ENCODE results near the gene VPS16.

VPS16 gene

DNA sequence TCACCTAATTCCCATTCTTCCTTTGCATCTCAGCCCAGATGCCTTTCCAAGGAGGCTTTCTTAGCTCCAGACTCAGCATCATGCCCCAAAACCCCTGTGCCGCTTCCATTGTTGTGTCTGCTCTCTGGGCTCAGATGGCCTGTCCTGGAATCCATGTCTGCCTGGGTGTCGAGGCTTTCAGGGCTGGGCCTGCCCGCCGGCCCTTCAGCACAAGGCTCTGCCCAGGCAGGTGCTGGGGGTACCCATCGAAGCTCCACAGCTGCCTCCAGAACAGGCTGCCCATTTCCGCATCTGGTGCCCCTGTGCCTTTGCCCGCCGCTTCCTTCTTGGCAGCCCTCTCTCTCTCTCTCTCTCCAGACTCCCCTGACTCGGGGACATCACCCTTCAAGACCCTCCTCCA is 41.3 kb upstream of the VPS16 start:
- H3K9me3 ChIP-seq (ENCODE audit: control insufficient read depth, insufficient read depth, low read depth, low read length), result no peaks in the 10 kb centered on the region
- no peak overlapping the region for H3K4me3 ChIP-seq (ENCODE audit: low read depth, low read length)
- TF ChIP-seq, protein P1, sequence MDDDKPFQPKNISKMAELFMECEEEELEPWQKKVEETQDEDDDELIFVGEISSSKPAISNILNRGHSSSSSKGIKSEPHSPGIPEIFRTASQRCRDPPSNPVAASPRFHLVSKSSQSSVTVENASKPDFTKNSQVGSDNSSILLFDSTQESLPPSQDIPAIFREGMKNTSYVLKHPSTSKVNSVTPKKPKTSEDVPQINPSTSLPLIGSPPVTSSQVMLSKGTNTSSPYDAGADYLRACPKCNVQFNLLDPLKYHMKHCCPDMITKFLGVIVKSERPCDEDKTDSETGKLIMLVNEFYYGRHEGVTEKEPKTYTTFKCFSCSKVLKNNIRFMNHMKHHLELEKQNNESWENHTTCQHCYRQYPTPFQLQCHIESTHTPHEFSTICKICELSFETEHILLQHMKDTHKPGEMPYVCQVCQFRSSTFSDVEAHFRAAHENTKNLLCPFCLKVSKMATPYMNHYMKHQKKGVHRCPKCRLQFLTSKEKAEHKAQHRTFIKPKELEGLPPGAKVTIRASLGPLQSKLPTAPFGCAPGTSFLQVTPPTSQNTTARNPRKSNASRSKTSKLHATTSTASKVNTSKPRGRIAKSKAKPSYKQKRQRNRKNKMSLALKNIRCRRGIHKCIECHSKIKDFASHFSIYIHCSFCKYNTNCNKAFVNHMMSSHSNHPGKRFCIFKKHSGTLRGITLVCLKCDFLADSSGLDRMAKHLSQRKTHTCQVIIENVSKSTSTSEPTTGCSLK (tag by site-specific recombination; IDR thresholded peaks at IDR 0.05), result no peak
- TF ChIP-seq IKZF3 (tag by site-specific recombination; IDR thresholded peaks at IDR 0.05), result no peak
- 0 out of 2 replicates have a peak, but pooled peaks cover 3% of the 10 kb centered on the region for H3K4me1 ChIP-seq (ENCODE audit: control insufficient read depth, insufficient read depth, low read length)
- CTCF ChIA-PET, result interaction anchor here (0.6 to 1.2 kb wide), 2 partner anchors 46 to 1597 kb away, joined by 3 read pairs; no protein-coding TSS in a partner anchor
- POLR2A ChIA-PET, result no interaction called here
- no peak overlapping the region for H3K27ac ChIP-seq (ENCODE audit: extremely low read depth, low read depth, low read length)
- peaks cover 0 to 17% of the 10 kb centered on the region in 2 experiments; a peak in 1 of 3 replicates for H3K36me3 ChIP-seq (ENCODE audit: control insufficient read depth in 2 of 2, insufficient read depth in 1 of 2, low read length in 2 of 2)

DNA sequence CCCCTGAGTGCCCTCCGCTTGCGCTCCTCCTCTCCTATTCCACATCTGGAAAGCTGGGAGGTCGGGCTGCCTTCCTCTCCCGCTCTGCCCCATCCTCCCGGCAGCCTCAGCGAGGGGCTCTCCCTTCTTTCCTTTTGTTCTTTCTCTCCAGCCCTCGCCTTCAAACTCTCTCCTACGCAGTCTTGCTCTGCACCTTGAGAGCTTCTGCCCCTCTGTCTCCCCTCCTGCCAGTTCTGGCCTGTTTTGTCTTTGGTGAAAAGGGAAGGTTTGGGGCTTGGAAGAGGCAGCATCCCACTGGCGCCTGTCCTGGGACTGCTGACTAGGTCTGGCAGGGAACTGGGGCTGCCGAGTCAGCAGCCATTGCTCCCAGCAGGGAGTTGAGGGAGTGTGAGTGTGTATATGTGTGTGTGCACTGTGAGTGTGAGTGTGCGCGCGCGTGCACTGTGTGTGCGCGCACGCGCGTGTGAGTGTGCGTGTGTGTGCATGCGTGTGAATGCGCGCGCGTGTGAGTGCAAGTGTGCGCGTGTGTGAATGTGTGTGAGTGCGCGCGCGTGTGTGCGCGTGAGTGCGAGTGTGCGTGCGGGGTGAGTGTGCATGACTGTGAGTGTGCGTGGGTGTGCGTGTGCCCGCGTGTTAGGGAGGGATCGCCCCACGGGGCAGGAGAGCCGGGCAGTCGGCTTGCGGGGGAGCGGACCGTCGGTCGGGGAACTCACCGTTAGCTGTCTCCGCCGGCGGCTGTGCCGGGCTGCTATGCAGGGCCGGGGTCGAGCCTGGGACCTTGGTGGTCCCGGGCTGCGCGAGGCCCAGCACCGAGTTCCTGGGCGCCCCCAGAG is 40.6 kb upstream of the VPS16 start:
- POLR2A ChIA-PET, result interaction anchor here (1.3 kb wide), 1 partner anchor 10 kb away, joined by 3 read pairs; no protein-coding TSS in a partner anchor
- H3K4me3 ChIP-seq (ENCODE audit: low read depth, low read length), result peak overlapping the region; percentile 8
- H3K36me3 ChIP-seq (ENCODE audit: control insufficient read depth in 2 of 2, insufficient read depth in 1 of 2, low read length in 2 of 2), result peaks cover 0 to 17% of the 10 kb centered on the region in 2 experiments; a peak in 1 of 3 replicates
- 0 out of 2 replicates have a peak, but pooled peaks cover 3% of the 10 kb centered on the region for H3K4me1 ChIP-seq (ENCODE audit: control insufficient read depth, insufficient read depth, low read length)
- TF ChIP-seq ZSCAN23 (tag by site-specific recombination; IDR thresholded peaks at IDR 0.05) (no peak), SCRT1 (tag by site-specific recombination; IDR thresholded peaks at IDR 0.05; ENCODE audit: borderline replicate concordance) (no peak)
- CTCF ChIA-PET, result interaction anchor here (0.6 to 1.2 kb wide), 4 partner anchors 30 to 1597 kb away, joined by 3 read pairs; no protein-coding TSS in a partner anchor
- H3K27ac ChIP-seq (ENCODE audit: extremely low read depth, low read depth, low read length), result no peak overlapping the region
- H3K9me3 ChIP-seq (ENCODE audit: control insufficient read depth, insufficient read depth, low read depth, low read length), result no peaks in the 10 kb centered on the region

DNA sequence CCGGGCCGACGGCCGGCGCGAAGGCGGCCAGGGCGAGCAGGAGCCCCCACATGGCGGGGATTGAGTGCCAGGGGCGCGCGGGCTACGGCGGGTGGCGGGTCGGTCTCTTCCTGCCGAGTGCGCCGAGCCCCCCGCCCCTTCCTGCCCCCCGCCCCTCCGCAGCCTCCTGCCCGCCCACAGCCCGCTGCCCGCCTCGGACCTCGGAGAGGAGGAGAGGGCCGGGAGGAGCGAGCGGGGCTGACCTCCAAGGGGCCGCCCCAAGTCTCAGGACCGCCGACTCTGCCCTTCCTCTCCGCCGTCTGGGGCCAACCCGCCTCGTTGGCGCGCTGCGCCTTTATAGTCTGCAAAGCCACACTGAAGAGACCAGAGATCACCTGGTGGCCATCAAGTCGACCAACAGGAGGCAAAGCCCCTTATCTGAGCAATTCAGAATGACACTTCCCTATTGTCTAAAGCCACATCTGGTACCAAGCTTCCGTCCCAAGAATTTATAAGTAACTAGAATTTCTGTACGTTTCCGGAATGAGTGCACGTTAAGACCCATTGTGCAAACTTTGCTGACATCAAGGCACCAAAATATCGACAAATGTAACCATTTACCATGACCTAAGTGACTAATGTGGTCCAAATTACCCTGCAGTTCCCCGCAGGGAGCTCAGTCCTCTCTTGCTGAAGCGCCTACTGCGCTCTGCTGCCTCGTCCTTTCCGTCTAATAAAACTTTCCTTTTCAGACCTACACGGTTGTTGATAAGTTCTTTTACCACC is 39.8 kb upstream of the VPS16 start, which contains the start of gene CPXM1:
TSS of gene CPXM1 (minus strand) at position 107 of the 765 bp plus-strand sequence. CDS start at position 52, 55 bp downstream.
- H3K9me3 ChIP-seq (ENCODE audit: control insufficient read depth, insufficient read depth, low read depth, low read length), result no peaks in the 10 kb centered on the region
- H3K4me1 ChIP-seq (ENCODE audit: control insufficient read depth, insufficient read depth, low read length), result 0 out of 2 replicates have a peak, but pooled peaks cover 3% of the 10 kb centered on the region
- CTCF ChIA-PET, result interaction anchor here (0.6 to 1.5 kb wide), 4 partner anchors 17 to 64 kb away, joined by 3 to 4 read pairs (median 4); no protein-coding TSS in a partner anchor
- peaks cover 0 to 17% of the 10 kb centered on the region in 2 experiments; a peak in 1 of 3 replicates for H3K36me3 ChIP-seq (ENCODE audit: control insufficient read depth in 2 of 2, insufficient read depth in 1 of 2, low read length in 2 of 2)
- peak within 1 kb of the TSS; percentile 24 for H3K4me3 ChIP-seq (ENCODE audit: low read depth, low read length)
- POLR2A ChIA-PET, result interaction anchor here (1.3 kb wide), 1 partner anchor 10 kb away, joined by 3 read pairs; no protein-coding TSS in a partner anchor
- TF ChIP-seq ZNF24 (tag by site-specific recombination; IDR thresholded peaks at IDR 0.05), result no peak
- no peak for TF ChIP-seq ZNF596 (tag by site-specific recombination; IDR thresholded peaks at IDR 0.05)
- no peak for TF ChIP-seq ZFP69B (tag by site-specific recombination; IDR thresholded peaks at IDR 0.05)
- TF ChIP-seq ZNF133 (tag by site-specific recombination; IDR thresholded peaks at IDR 0.05), result no peak
- no peak for TF ChIP-seq ZNF114 (tag by site-specific recombination; IDR thresholded peaks at IDR 0.05)
- no peak for TF ChIP-seq ZBTB17 (tag by site-specific recombination; IDR thresholded peaks at IDR 0.05)
- no peak for TF ChIP-seq ZNF274 (IDR thresholded peaks at IDR 0.05; ENCODE audit: low read length)
- TF ChIP-seq ZNF274 (tag by site-specific recombination; IDR thresholded peaks at IDR 0.05; ENCODE audit: borderline replicate concordance), result no peak
- no peak for TF ChIP-seq ZNF37A (tag by site-specific recombination; IDR thresholded peaks at IDR 0.05)
- no peak for TF ChIP-seq SCRT1 (tag by site-specific recombination; IDR thresholded peaks at IDR 0.05; ENCODE audit: borderline replicate concordance)
- no peak for TF ChIP-seq TRIM28 (IDR thresholded peaks at IDR 0.05; ENCODE audit: borderline replicate concordance, low read length)
- no peak for TF ChIP-seq ZNF785 (tag by site-specific recombination; IDR thresholded peaks at IDR 0.05)
- TF ChIP-seq ZNF521 (tag by site-specific recombination; IDR thresholded peaks at IDR 0.05), result no peak
- H3K27ac ChIP-seq (ENCODE audit: extremely low read depth, low read depth, low read length), result no peak within 1 kb of the TSS
